GM10248 (cell line): ENCODE results near the gene AP2A2.

Experiments used
- CTCF ChIA-PET: fragments of 300-600 bp; sonication (Branson Sonifier 250); formaldehyde crosslinking; extraction: SDS; loops from one replicate; lab custom pipeline; 2021; ENCODE audit warnings: antibody characterized with exemption; lab: Yijun Ruan, JAX
- POLR2A ChIA-PET: fragments of 350-650 bp; sonication (Branson Sonifier 250); formaldehyde crosslinking; extraction: SDS; loops from one replicate; lab custom pipeline; 2020; ENCODE audit warnings: antibody characterized with exemption; lab: Yijun Ruan, JAX
- DNase-seq: peaks from one replicate; pipeline ENCODE4 v3.0.0; 2012; ENCODE audit errors: extremely low spot score
- CTCF ChIP-seq: IDR thresholded peaks from 2 replicates; pipeline ENCODE4 v1.5.1; 2012; ENCODE audit warnings: mild to moderate bottlenecking, low read depth; ENCODE audit errors: extremely low read depth, missing control alignments, control extremely low read depth

Gene AP2A2

DNA sequence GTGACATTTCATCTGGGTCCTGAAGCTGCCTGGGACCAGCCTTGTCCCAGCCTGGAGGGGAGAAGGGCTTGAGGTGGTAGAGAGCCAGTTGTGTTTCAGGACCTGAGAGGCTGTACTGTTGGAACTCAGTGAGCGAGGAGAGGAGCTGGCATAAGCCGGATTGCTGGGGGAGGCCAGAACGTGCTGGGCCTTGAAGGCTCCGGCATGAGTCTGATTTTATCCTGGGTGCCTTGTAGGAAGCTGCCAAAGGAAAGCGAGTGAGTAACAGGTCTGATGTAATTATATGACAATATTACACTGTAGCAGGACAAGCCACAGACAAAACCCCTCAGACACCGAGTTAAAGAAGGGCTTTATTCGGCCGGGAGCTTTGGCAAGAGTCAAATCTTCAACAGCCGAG lies 17.2 kb downstream of the AP2A2 start:
- CTCF ChIA-PET, result interaction anchor here (0.7 kb wide), 1 partner anchor 18 kb away, joined by 3 read pairs; no protein-coding TSS in a partner anchor
- TF ChIP-seq CTCF, result no peak
- POLR2A ChIA-PET, result no interaction called here
- no peak for DNase-seq

- no peak for TF ChIP-seq CTCF
- DNase-seq, result no peak
- ChIA-PET POLR2A (no interaction called here), CTCF (interaction anchor here (1.2 kb wide), 2 partner anchors 20 to 23 kb away, joined by 3 to 4 read pairs; no protein-coding TSS in a partner anchor)
These were observed 19.2 kb downstream of the AP2A2 start for GRCh38 chr11:944711-945470.

DNA sequence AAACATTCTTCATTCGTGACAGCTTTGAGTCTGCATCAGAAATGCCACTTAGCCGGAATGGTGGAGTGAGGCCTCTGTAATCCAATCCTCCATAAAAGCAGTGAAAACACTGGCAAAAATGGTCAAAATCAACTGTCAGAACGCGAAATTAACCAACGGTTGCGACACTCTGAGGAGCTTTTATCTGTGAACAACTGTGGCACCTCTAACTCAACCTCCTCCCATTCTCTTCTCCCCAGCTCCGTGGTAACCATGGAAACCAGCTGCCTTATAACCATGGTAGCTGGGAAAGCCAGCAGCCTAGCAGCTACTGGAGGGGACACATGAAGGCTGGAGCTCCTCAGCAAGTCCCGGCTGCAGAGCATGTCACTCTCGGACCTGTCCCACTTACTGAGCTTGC lies 20.3 kb downstream of the AP2A2 start:
- no peak for DNase-seq
- POLR2A ChIA-PET, result no interaction called here

DNA sequence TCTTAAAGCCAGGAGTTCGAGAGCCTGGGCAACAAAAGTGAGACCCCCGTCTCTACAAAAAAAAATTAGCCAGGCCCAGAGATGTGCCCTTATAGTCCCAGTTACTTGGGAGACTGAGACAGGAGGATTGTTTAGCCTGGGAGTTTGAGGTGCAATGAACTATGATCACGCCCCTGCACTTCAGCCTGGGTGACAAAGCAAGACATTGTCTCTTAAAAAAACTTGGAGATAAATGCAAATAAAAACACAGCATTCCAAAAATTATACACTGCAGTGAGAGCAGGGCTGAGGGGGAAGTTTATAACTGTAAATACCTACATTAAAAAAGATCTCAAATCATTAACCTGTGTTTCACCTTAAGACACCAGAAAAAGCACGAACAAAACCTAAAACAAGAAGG lies 22.1 kb downstream of the AP2A2 start:
- POLR2A ChIA-PET, result no interaction called here

More for the DNA sequence above, 20.3 kb downstream of the AP2A2 start:
- CTCF ChIA-PET, result interaction anchor here (0.9 to 2.1 kb wide), 2 partner anchors 10 to 21 kb away, joined by 3 to 4 read pairs; no protein-coding TSS in a partner anchor
- TF ChIP-seq CTCF, result no peak

DNA sequence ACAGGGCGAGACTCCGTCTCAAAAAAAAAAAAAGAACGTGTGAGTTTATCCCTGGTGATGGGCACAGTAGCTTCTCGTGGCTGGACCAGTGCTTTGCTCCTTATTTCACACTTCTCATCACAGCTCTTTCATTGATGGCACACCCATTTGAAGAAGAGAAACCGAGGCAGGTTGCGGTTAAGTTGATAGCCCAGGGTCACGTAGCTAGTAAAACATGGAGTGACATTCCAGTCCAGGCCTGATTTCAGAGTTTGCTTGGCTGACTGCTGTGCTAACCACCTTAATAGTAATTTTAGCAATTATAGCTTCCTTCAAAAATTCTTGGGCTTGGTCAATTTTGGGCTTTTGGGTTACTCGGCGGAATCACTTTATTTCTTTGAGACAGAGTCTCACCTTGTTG lies 25.8 kb downstream of the AP2A2 start:
- no peak for TF ChIP-seq CTCF
- ChIA-PET CTCF (no interaction called here), POLR2A (interaction anchor here (0.7 kb wide), 1 partner anchor 135 kb away, joined by 4 read pairs; no protein-coding TSS in a partner anchor)
- no peak for DNase-seq

More for the DNA sequence above, 22.1 kb downstream of the AP2A2 start:
- no peak for DNase-seq
- no peak for TF ChIP-seq CTCF
- CTCF ChIA-PET, result interaction anchor here (1.3 to 2.1 kb wide), 2 partner anchors 23 to 24 kb away, joined by 3 to 4 read pairs; no protein-coding TSS in a partner anchor

DNA sequence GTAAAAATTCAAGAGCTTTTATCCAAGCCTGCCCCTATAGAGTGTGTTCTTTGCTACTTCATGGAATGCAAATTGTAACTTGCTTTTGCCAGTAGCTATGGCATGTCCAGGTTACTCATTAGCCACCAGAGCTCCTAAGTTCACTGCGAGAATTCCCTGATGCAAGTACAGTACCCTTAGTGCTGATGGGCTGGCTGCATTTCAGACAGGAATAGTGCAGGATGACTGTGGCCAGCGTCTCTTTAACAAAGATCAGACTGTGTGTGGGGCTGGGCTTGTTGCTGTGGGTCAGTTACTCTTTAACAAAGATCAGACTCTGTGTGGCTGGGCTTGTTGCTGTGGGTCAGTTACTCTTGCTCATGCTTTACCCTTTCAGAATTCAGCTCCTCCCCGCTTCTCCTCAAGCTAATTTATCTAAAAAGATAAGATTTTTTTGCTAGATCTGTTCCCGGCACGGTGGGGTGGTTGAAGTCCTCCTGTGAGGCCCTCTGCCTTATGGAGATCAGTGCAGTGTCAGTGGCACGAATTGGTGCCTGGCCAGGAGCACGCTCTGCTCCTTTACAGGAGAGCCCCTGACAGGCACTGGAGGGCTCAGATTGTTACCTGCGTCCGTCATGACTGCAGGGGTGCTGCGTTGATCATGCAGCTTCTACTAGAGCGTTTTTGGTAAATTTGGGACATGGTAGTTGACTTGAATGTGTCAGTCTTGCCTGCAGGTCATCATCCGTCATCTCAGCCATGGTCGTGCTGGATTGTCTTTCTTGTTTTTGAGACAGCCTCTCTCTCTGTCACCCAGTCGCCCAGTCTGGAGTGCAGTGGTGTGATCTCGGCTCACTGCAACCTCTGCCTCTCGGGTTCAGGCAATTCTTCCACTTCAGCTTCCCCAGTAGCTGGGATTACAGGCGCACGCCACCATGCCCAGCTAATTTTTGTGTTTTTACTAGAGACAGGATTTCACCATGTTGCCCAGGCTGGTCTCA lies 27.0 kb downstream of the AP2A2 start:
- DNase-seq, result no peak
- no peak for TF ChIP-seq CTCF
- CTCF ChIA-PET, result interaction anchor here (1.2 to 1.5 kb wide), 3 partner anchors 28 to 105 kb away, joined by 3 to 5 read pairs (median 3); no protein-coding TSS in a partner anchor
- POLR2A ChIA-PET, result interaction anchor here (0.6 kb wide), 1 partner anchor 25 kb away, joined by 3 read pairs; no protein-coding TSS in a partner anchor
